Activated CD8-positive, alpha-beta T cell treated with anti-CD3 and anti-CD28 coated beads for 36 hours (primary cell): ENCODE data around the gene IFNLR1. TPM values are rescaled to one million over a fixed set of nuclear protein-coding genes. Genes with fewer than 3 reads are reported as not detected.

Experiments
- ATAC-seq: fragments of 200-7000 bp; cut with Tn5 transposase; one replicate; pipeline ENCODE4 v1.10.0; 2021; ENCODE audit warnings: mild to moderate bottlenecking, moderate library complexity
- CTCF ChIA-PET: fragments of 350-600 bp; sonication (Branson Sonifier 250); formaldehyde crosslinking; loops from one replicate; lab custom pipeline; 2021; ENCODE audit warnings: antibody characterized with exemption; lab: Charles Lee
- POLR2A ChIA-PET: fragments of 350-600 bp; sonication (Branson Sonifier 250); formaldehyde crosslinking; loops from one replicate; lab custom pipeline; 2021; ENCODE audit warnings: antibody characterized with exemption; lab: Charles Lee
- DNase-seq: peaks from one replicate; pipeline ENCODE4 v3.0.0-alpha.2; 2020
- H3K27ac Mint-ChIP-seq: one replicate; pipeline ENCODE4 v1.8.0; 2021; ENCODE audit warnings: mild to moderate bottlenecking, mixed read lengths
- H3K27me3 Mint-ChIP-seq: one replicate; pipeline ENCODE4 v1.8.0; 2021; ENCODE audit warnings: mixed read lengths
- H3K36me3 Mint-ChIP-seq: one replicate; pipeline ENCODE4 v1.8.0; 2021; ENCODE audit warnings: low read depth, mixed read lengths
- H3K4me1 Mint-ChIP-seq: one replicate; pipeline ENCODE4 v1.8.0; 2021; ENCODE audit warnings: low read depth, mixed read lengths
- H3K4me3 Mint-ChIP-seq: one replicate; pipeline ENCODE4 v1.8.0; 2021; ENCODE audit warnings: mild to moderate bottlenecking, moderate library complexity, mixed read lengths
- H3K9me3 Mint-ChIP-seq: one replicate; pipeline ENCODE4 v1.8.0; 2021; ENCODE audit warnings: mixed read lengths
- CTCF ChIP-seq: fragments of 200-600 bp; IDR thresholded peaks from one replicate; pipeline ENCODE4 v1.8.0; 2022; ENCODE audit warnings: antibody characterized with exemption, mild to moderate bottlenecking
- intact Hi-C: fragments of 100-400 bp; cut with micrococcal nuclease; formaldehyde crosslinking; loops from one replicate; pipeline ENCODE4 v1.10.0; 2022
- total RNA-seq, 2 experiments: library from RNA; stranded (reverse); gene quantifications; one replicate each; pipeline ENCODE4 v1.2.3, GENCODE V29; 2021

IFNLR1 gene
- total RNA-seq, 2 experiments from 2014 or later: 4.8 to 6.4 TPM

DNA sequence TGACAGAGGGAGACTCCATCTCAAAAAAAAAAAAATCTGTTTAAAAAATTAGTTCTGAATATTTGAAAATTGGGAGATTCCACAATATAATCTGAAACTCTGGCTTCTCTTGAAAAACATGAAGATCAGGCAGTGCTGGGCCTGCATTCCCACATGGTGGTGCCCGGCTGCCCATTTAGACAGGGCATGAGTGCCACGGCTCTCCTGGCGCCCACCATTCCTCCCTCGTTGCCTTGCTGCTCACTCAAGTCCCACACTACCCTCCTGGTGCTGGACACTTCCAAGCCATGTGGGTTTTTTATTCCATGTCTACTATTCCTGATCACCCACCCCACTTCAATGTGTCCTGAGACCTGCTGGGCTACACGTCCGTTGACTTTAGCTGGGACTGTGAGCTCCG lies 64.3 kb downstream of the IFNLR1 start:
- H3K27me3 Mint-ChIP-seq: no peaks in the 10 kb centered on the region
- no peaks in the 10 kb centered on the region for H3K36me3 Mint-ChIP-seq
- no peaks in the 10 kb centered on the region for H3K4me1 Mint-ChIP-seq
- no peaks in the 10 kb centered on the region for H3K9me3 Mint-ChIP-seq
- ChIA-PET POLR2A (no interaction called here), CTCF (no interaction called here)
- intact Hi-C loops: no loop called here
- no peak overlapping the region for H3K27ac Mint-ChIP-seq
- TF ChIP-seq CTCF: no peak
- no peak for ATAC-seq
- no peak for DNase-seq
- no peak overlapping the region for H3K4me3 Mint-ChIP-seq

- Mint-ChIP-seq H3K9me3 (no peaks in the 10 kb centered on the region), H3K4me3 (no peak overlapping the region), H3K36me3 (no peaks in the 10 kb centered on the region), H3K27me3 (no peaks in the 10 kb centered on the region), H3K27ac (no peak overlapping the region), H3K4me1 (no peaks in the 10 kb centered on the region)
- POLR2A ChIA-PET: no interaction called here
- CTCF ChIA-PET: no interaction called here
- no peak for DNase-seq
- intact Hi-C loops: no loop called here
- ATAC-seq: no peak
- TF ChIP-seq CTCF: no peak
Measured at GRCh38 chr1:24121406-24121805, 65.7 kb downstream of the IFNLR1 start.

DNA sequence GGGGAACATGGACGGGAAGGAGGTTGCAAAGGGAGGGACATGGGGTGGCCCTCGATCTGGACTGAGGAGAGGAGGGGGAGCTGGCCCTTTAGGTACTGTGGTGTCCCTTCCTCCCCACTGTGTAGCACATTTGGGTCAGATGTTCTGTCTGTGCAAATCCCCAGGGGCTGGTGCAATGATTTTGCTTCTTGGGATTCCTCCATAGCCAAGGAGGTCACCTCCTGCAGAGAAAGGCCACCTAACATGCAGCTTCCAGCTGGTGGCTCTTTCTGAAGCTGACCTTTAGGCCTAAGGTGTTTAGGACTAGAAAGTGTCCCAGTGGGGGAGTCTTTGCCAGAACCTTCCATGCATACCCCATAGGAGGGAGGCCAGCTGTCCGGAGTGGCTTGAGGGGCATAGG lies 66.1 kb downstream of the IFNLR1 start:
- CTCF ChIA-PET: no interaction called here
- no peaks in the 10 kb centered on the region for H3K36me3 Mint-ChIP-seq

GRCh38 chr1:24119859-24120756 lies 67.0 kb downstream of the IFNLR1 start:
- POLR2A ChIA-PET: no interaction called here
- Mint-ChIP-seq H3K27ac (no peak overlapping the region), H3K4me3 (no peak overlapping the region), H3K36me3 (no peaks in the 10 kb centered on the region), H3K9me3 (no peaks in the 10 kb centered on the region), H3K4me1 (no peaks in the 10 kb centered on the region), H3K27me3 (peaks cover 1% of the 10 kb centered on the region)
- CTCF ChIA-PET: no interaction called here
- no peak for DNase-seq
- no peak for ATAC-seq
- no peak for TF ChIP-seq CTCF
- intact Hi-C loops: no loop called here

More for the DNA sequence above, 66.1 kb downstream of the IFNLR1 start:
- ATAC-seq (no peak), DNase-seq (no peak)
- H3K4me3 Mint-ChIP-seq: no peak overlapping the region
- no peaks in the 10 kb centered on the region for H3K4me1 Mint-ChIP-seq
- no peaks in the 10 kb centered on the region for H3K9me3 Mint-ChIP-seq
- POLR2A ChIA-PET: no interaction called here
- TF ChIP-seq CTCF: no peak
- peaks cover under 1% of the 10 kb centered on the region for H3K27me3 Mint-ChIP-seq
- H3K27ac Mint-ChIP-seq: no peak overlapping the region
- intact Hi-C loops: no loop called here

GRCh38 chr1:24119489-24119858 lies 67.6 kb downstream of the IFNLR1 start:
- CTCF ChIA-PET: no interaction called here
- no peak for ATAC-seq
- Mint-ChIP-seq H3K9me3 (no peaks in the 10 kb centered on the region), H3K36me3 (no peaks in the 10 kb centered on the region), H3K4me1 (no peaks in the 10 kb centered on the region), H3K4me3 (no peak overlapping the region), H3K27ac (no peak overlapping the region), H3K27me3 (peaks cover 5% of the 10 kb centered on the region)
- TF ChIP-seq CTCF: no peak
- DNase-seq: no peak
- intact Hi-C loops: no loop called here
- POLR2A ChIA-PET: no interaction called here
